Testis (tissue), 3 donors: ENCODE measurements around the gene SBSN. TPM values are rescaled to one million over a fixed set of nuclear protein-coding genes. Genes with fewer than 3 reads are reported as not detected.

Experiments used
- DNase-seq: peaks from one replicate; pipeline ENCODE4 v3.0.0-alpha.2; 2019
- H3K27ac ChIP-seq, 2 donors: fragments of 200-600 bp; sonication (generic); one replicate each; pipeline ENCODE4 v1.5.1; 2019
- H3K27me3 ChIP-seq: fragments of 200-600 bp; sonication (generic); one replicate; pipeline ENCODE4 v1.5.1; 2019
- H3K36me3 ChIP-seq: fragments of 200-600 bp; sonication (generic); one replicate; pipeline ENCODE4 v1.5.1; 2017; ENCODE audit warnings: low read depth; ENCODE audit errors: missing control alignments
- H3K4me1 ChIP-seq: fragments of 200-600 bp; sonication (generic); one replicate; pipeline ENCODE4 v1.5.1; 2019
- H3K4me3 ChIP-seq, 2 donors: fragments of 200-600 bp; sonication (generic); one replicate each; pipeline ENCODE4 v1.5.1; 2017 to 2019
- H3K9me3 ChIP-seq: fragments of 200-600 bp; sonication (generic); one replicate; pipeline ENCODE4 v1.5.1; 2017
- CTCF ChIP-seq, 3 experiments: fragments of 450-650 bp in 2 of 3; fragments of 200-600 bp in 1 of 3; sonication (generic) in 1 of 3; IDR thresholded peaks; one replicate each; pipeline ENCODE4 v1.5.1; 2016 to 2019; ENCODE audit warnings: antibody characterized with exemption in 3 of 3, mild to moderate bottlenecking in 2 of 3, moderate library complexity in 1 of 3
- POLR2A ChIP-seq: fragments of 450-650 bp; IDR thresholded peaks from one replicate; pipeline ENCODE4 v1.6.1; 2017; ENCODE audit warnings: antibody characterized with exemption, mild to moderate bottlenecking, moderate library complexity
- WGBS, 2 donors: methylation state at CpG; one replicate each; pipeline ENCODE4 v1.1.5; 2018; 5-methylcytosine and 5-hydroxymethylcytosine counted together
- intact Hi-C: fragments of 100-400 bp; cut with DNase I; formaldehyde crosslinking; loops from one replicate; pipeline ENCODE4 v1.15.1; 2023; ENCODE audit warnings: low total_unique reads
- polyA plus RNA-seq: library from polyadenylated mRNA; stranded (reverse); fragments of 350-450 nt; fragmentation: Illumina TruSeq; extraction: RNeasy Lipid Tissue Mini Kit (QIAGEN cat#74804); gene quantifications from one replicate; pipeline ENCODE4 v1.2.3, GENCODE V29; 2014; ENCODE audit warnings: low read depth, low replicate concordance; ENCODE audit not compliant: insufficient read depth
- total RNA-seq, 2 donors: library from RNA; depleted of rRNA; stranded (reverse); fragments of >200 nt; gene quantifications; one replicate each; pipeline ENCODE4 v1.2.3, GENCODE V29; 2016

The SBSN gene
- total and polyA plus RNA-seq, 3 donors from 2014 or later = 0.16 to 0.47 (median 0.19) TPM

- WGBS, 2 donors = 20 to 28% methylated on average over 10 to 30 of the region's 30 CpGs
- TF ChIP-seq POLR2A (no peak), CTCF (IDR thresholded peaks at IDR 0.05) (peak; percentile 86 to 97 (median 87))
- peak; percentile 75 for DNase-seq
- no peak overlapping the region for H3K4me3 ChIP-seq
- no peaks in the 10 kb centered on the region for H3K27me3 ChIP-seq
- intact Hi-C loops = loop anchor here (10.0 kb wide), 1 partner anchor 141 kb away; the partner anchor contains the start of gene FFAR3
- H3K9me3 ChIP-seq = no peaks in the 10 kb centered on the region
- H3K4me1 ChIP-seq = no peaks in the 10 kb centered on the region
- no peak overlapping the region for H3K27ac ChIP-seq
- H3K36me3 ChIP-seq = no peaks in the 10 kb centered on the region
Observed at GRCh38 chr19:35495107-35496064, 32.7 kb downstream of the SBSN start.

GRCh38 chr19:35493971-35494370 is 34.1 kb downstream of the SBSN start:
- Histone ChIP-seq H3K27me3 (no peaks in the 10 kb centered on the region), H3K4me1 (no peaks in the 10 kb centered on the region), H3K36me3 (no peaks in the 10 kb centered on the region), H3K27ac (no peak overlapping the region), H3K4me3 (no peak overlapping the region), H3K9me3 (no peaks in the 10 kb centered on the region)
- 90 to 92% methylated on average over 9 of the region's 9 CpGs for WGBS, 2 donors
- TF ChIP-seq CTCF (IDR thresholded peaks at IDR 0.05) (no peak), POLR2A (no peak)
- no peak for DNase-seq
- intact Hi-C loops = loop anchor here (10.0 kb wide), 1 partner anchor 139 kb away; the partner anchor contains the start of gene FFAR3

GRCh38 chr19:35491836-35492360 is 36.2 kb downstream of the SBSN start:
- TF ChIP-seq POLR2A (no peak), CTCF (IDR thresholded peaks at IDR 0.05) (no peak)
- H3K9me3 ChIP-seq = no peaks in the 10 kb centered on the region
- H3K4me3 ChIP-seq = no peak overlapping the region
- DNase-seq = no peak
- H3K27ac ChIP-seq = no peak overlapping the region
- no peaks in the 10 kb centered on the region for H3K36me3 ChIP-seq
- H3K4me1 ChIP-seq = no peaks in the 10 kb centered on the region
- WGBS, 2 donors = 88 to 96% methylated on average over 5 to 9 of the region's 9 CpGs
- intact Hi-C loops = loop anchor here (10.0 kb wide), 1 partner anchor 137 kb away; the partner anchor contains the start of gene FFAR3
- no peaks in the 10 kb centered on the region for H3K27me3 ChIP-seq

- WGBS, 2 donors = 76 to 93% methylated on average over 9 of the region's 9 CpGs
- H3K4me1 ChIP-seq = no peaks in the 10 kb centered on the region
- DNase-seq = no peak
- TF ChIP-seq POLR2A (no peak), CTCF (IDR thresholded peaks at IDR 0.05) (no peak)
- no peaks in the 10 kb centered on the region for H3K27me3 ChIP-seq
- no peak within 1 kb of the TSS for H3K27ac ChIP-seq
- no peaks in the 10 kb centered on the region for H3K36me3 ChIP-seq
- intact Hi-C loops = loop anchor here (10.0 kb wide), 1 partner anchor 136 kb away; the partner anchor contains the start of gene FFAR3
- H3K4me3 ChIP-seq = no peak within 1 kb of the TSS
- H3K9me3 ChIP-seq = no peaks in the 10 kb centered on the region
Observed at GRCh38 chr19:35490364-35490763, 37.7 kb downstream of the SBSN start, which contains the start of gene KRTDAP. Gene KRTDAP, minus strand, starts transcription at chr19:35490464. Its CDS starts 22 bp downstream, at chr19:35490442.
